Epithelial cell of alveolus of lung (primary cell): ENCODE data around the gene ANXA8. TPM values are rescaled to one million over a fixed set of nuclear protein-coding genes. Genes with fewer than 3 reads are reported as not detected.

ENCODE experiments used
- total RNA-seq: library from RNA; depleted of rRNA; stranded (reverse); fragments of >200 nt; gene quantifications from 2 replicates; pipeline ENCODE4 v1.2.1, GENCODE V29; 2015

Gene ANXA8, protein sequence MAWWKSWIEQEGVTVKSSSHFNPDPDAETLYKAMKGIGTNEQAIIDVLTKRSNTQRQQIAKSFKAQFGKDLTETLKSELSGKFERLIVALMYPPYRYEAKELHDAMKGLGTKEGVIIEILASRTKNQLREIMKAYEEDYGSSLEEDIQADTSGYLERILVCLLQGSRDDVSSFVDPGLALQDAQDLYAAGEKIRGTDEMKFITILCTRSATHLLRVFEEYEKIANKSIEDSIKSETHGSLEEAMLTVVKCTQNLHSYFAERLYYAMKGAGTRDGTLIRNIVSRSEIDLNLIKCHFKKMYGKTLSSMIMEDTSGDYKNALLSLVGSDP
- 0.40 and 7.6 TPM in 2 replicates for total RNA-seq

GRCh38 chr10:47483923-47484322, at the start of gene ANXA8:
Gene ANXA8 (minus strand): TSS chr10:47484115. CDS start chr10:47483933, 182 bp downstream.

GRCh38 chr10:47523475-47523874, 39.6 kb upstream of the ANXA8 start, which contains the start of gene AGAP9:
Gene AGAP9 (minus strand): TSS chr10:47523638. CDS start chr10:47523526, 112 bp downstream.

DNA sequence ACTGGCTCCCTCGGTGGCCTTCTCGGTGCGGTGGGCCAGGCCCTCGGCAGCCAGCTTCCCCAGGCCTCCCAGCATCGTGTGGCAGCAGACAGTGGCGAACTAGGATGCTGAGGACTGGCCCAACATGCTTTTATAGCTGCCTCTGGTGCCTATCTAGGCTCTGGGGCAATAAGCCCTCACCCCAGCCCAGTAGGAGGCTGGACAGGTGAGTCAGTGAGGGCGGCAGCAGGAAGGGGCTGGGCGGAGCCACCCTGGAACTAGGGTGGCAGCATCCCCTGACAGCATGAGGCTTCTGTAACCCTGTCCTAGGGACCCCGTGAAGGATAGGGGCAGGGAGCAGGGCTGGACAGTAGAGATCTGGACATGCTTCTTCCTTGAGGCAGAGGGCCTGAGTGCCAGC, 7.7 kb upstream of the ANXA8 start, which contains the start of gene FAM25G:
Gene FAM25G, minus strand, starts transcription at position 101 of the 400 bp plus-strand sequence. Its CDS starts 26 bp downstream, at position 75.

Other genes starting within 250 kb of the ANXA8 start
- gene GDF10, start 183.9 kb downstream of the ANXA8 start, total RNA-seq, result 0.91 and 8.2 TPM in 2 replicates
- gene GDF2, start 161.7 kb downstream of the ANXA8 start, total RNA-seq, result not detected in 2 replicates
- gene RBP3, start 135.8 kb downstream of the ANXA8 start, total RNA-seq, result not detected in 2 replicates
- 0.24 and 0.52 TPM in 2 replicates for gene ZNF488, start 99.8 kb downstream of the ANXA8 start, total RNA-seq
- not detected in 2 replicates for gene FAM25G, start 7.6 kb upstream of the ANXA8 start, total RNA-seq
- gene AGAP9, start 39.5 kb upstream of the ANXA8 start, total RNA-seq, result 1.3 and 4.6 TPM in 2 replicates